Type B pancreatic cell (in vitro differentiated cells): ENCODE data around the gene B3GNT7. TPM values are rescaled to one million over a fixed set of nuclear protein-coding genes. Genes with fewer than 3 reads are reported as not detected.

Experiments used
- DNase-seq: peaks from one replicate; pipeline ENCODE4 v3.0.0; 2021; ENCODE audit warnings: mixed read lengths; ENCODE audit not compliant: unreplicated experiment; ENCODE audit errors: extremely low spot score
- H3K27ac Mint-ChIP-seq: 2 replicates; pipeline ENCODE4 v1.8.0; 2021; ENCODE audit warnings: mild to moderate bottlenecking, mixed read lengths
- H3K27me3 Mint-ChIP-seq: 2 replicates; pipeline ENCODE4 v1.8.0; 2021; ENCODE audit warnings: mixed read lengths
- H3K36me3 Mint-ChIP-seq: 2 replicates; pipeline ENCODE4 v1.8.0; 2021; ENCODE audit warnings: mixed read lengths
- H3K4me1 Mint-ChIP-seq: one replicate; pipeline ENCODE4 v1.8.0; 2021; ENCODE audit warnings: mixed read lengths; ENCODE audit not compliant: unreplicated experiment
- H3K4me3 Mint-ChIP-seq: 2 replicates; pipeline ENCODE4 v1.8.0; 2021; ENCODE audit warnings: mild to moderate bottlenecking, mixed read lengths
- H3K9me3 Mint-ChIP-seq: 2 replicates; pipeline ENCODE4 v1.8.0; 2021; ENCODE audit warnings: mixed read lengths
- CTCF ChIP-seq: fragments of 200-600 bp; sonication (generic); conservative IDR thresholded peaks from 2 replicates; pipeline ENCODE4 v1.5.0; 2021; ENCODE audit warnings: antibody characterized with exemption, mild to moderate bottlenecking
- total RNA-seq: library from RNA; stranded (reverse); gene quantifications from 2 replicates; pipeline ENCODE4 v1.2.1, GENCODE V29; 2021; ENCODE audit warnings: low replicate concordance

B3GNT7 gene
- total RNA-seq, 1 donor from 2014 or later: 6.8 TPM

DNA sequence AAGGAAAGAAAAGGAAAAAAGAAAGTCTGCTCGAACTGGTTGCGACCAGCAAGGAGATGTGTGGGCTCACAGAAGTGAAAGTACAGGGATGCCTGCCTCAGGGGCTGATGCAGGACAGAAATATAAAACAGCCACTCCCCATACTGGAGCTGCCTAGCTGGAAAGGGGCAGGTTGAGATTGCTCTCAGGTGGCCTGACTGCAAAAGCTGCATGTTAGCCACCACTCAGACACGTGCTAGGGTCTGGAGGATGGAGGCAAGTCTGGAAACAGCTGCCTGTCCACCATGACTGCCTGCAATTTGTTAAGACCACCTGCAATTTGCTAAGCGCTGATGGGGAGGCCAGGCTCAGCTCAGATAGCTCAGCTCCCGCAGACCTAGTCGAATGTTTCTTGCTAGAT is 17.9 kb downstream of the B3GNT7 start:
- H3K36me3 Mint-ChIP-seq: no peaks in the 10 kb centered on the region
- H3K27me3 Mint-ChIP-seq: peaks cover 12% of the 10 kb centered on the region
- no peaks in the 10 kb centered on the region for H3K9me3 Mint-ChIP-seq
- no peak for DNase-seq
- H3K27ac Mint-ChIP-seq: peak overlapping the region; percentile 59
- TF ChIP-seq CTCF: no peak
- H3K4me3 Mint-ChIP-seq: no peak overlapping the region
- H3K4me1 Mint-ChIP-seq: peaks cover 14% of the 10 kb centered on the region

- Mint-ChIP-seq H3K4me1 (peaks cover 14% of the 10 kb centered on the region), H3K27ac (peak overlapping the region; percentile 59), H3K4me3 (peak overlapping the region; percentile 60), H3K27me3 (peaks cover 12% of the 10 kb centered on the region), H3K36me3 (no peaks in the 10 kb centered on the region), H3K9me3 (no peaks in the 10 kb centered on the region)
- DNase-seq: no peak
- TF ChIP-seq CTCF: no peak
Observed at GRCh38 chr2:231413921-231414476, 18.5 kb downstream of the B3GNT7 start.

DNA sequence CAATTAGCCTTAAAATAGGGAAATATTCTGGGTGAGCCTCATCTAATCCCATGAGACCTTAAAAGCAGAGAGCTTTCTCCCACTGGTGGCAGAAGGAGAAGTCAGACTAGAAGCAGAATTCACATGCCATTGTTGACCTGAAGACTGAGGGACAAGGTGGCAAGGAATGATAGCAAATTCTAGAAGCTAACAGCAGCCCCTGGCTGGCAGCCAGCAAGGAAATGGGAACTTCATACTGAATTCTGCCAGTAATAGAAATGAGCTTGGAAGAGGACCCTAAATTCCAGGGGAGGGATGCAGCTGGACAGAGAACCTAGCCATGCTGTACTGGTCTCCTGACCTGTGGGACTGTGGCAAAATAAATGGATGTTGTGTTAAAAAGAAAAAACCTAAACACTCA is 19.5 kb downstream of the B3GNT7 start:
- no peaks in the 10 kb centered on the region for H3K36me3 Mint-ChIP-seq
- H3K27me3 Mint-ChIP-seq: peaks cover 12% of the 10 kb centered on the region
- DNase-seq: no peak
- H3K4me1 Mint-ChIP-seq: peaks cover 14% of the 10 kb centered on the region
- H3K9me3 Mint-ChIP-seq: no peaks in the 10 kb centered on the region
- TF ChIP-seq CTCF: no peak
- H3K4me3 Mint-ChIP-seq: no peak overlapping the region
- H3K27ac Mint-ChIP-seq: no peak overlapping the region

- DNase-seq: no peak
- Mint-ChIP-seq H3K27me3 (peaks cover 2% of the 10 kb centered on the region), H3K4me3 (no peak overlapping the region), H3K9me3 (no peaks in the 10 kb centered on the region), H3K4me1 (peaks cover 1% of the 10 kb centered on the region), H3K27ac (no peak overlapping the region), H3K36me3 (no peaks in the 10 kb centered on the region)
- no peak for TF ChIP-seq CTCF
Observed at GRCh38 chr2:231418820-231419640, 23.5 kb downstream of the B3GNT7 start.

DNA sequence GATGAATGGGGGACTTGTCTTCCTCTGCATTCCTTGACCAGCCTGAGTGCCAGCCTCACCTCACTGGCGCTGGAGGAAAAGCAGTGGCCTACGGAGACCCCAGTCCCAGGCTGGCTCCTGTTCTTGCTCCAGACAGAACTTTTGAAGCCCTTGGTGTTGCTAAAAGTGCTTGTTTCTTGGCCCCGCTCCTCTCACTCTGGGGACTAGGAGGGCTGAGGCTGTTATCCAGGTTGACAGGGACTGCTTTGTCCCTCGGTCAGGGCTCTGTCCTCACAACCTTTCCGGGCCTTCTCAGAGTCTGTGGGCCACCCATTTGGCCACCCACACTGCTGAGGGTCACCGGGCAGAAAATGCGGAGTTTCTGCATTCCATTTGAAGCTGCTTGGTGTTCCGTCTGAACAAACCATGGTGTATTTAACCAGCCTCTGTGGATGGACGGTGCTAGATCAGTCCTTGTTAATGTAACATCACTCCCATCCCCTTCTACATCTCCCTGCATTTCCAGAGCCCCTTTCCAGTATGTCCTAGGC is 25.6 kb downstream of the B3GNT7 start:
- H3K27ac Mint-ChIP-seq: no peak overlapping the region
- H3K4me1 Mint-ChIP-seq: no peaks in the 10 kb centered on the region
- H3K9me3 Mint-ChIP-seq: no peaks in the 10 kb centered on the region
- DNase-seq: no peak
- no peaks in the 10 kb centered on the region for H3K27me3 Mint-ChIP-seq
- H3K4me3 Mint-ChIP-seq: no peak overlapping the region
- no peak for TF ChIP-seq CTCF
- no peaks in the 10 kb centered on the region for H3K36me3 Mint-ChIP-seq
